H4 (cell line): ENCODE results near the gene CD53. TPM values are rescaled to one million over a fixed set of nuclear protein-coding genes. Genes with fewer than 3 reads are reported as not detected.

Experiments used
- DNase-seq: peaks from one replicate; pipeline ENCODE4 v3.0.0-alpha.2; 2015; ENCODE audit warnings: low spot score
- total RNA-seq: library from RNA; depleted of rRNA; stranded (reverse); fragments of >200 nt; shearing (Covaris generic); gene quantifications from 2 replicates; pipeline ENCODE4 v1.2.3, GENCODE V29; 2014

CD53 gene
- total RNA-seq, 1 experiment from 2014 or later, result 0.35 TPM

- DNase-seq, result no peak
Measured at GRCh38 chr1:110876748-110877341, 3.9 kb downstream of the CD53 start.

GRCh38 chr1:110877364-110877763, 4.4 kb downstream of the CD53 start:
- no peak for DNase-seq

GRCh38 chr1:110877776-110878175, 4.8 kb downstream of the CD53 start:
- no peak for DNase-seq

- DNase-seq, result no peak
Measured at GRCh38 chr1:110878591-110878990, 5.6 kb downstream of the CD53 start.

GRCh38 chr1:110878993-110879392, 6.0 kb downstream of the CD53 start:
- no peak for DNase-seq

- DNase-seq, result no peak
Measured at GRCh38 chr1:110879758-110880606, 7.0 kb downstream of the CD53 start.

- no peak for DNase-seq
Measured at GRCh38 chr1:110880708-110881374, 7.9 kb downstream of the CD53 start.

GRCh38 chr1:110888049-110888448, 15.1 kb downstream of the CD53 start:
- no peak for DNase-seq

- no peak for DNase-seq
Measured at GRCh38 chr1:110888641-110889040, 15.7 kb downstream of the CD53 start.

GRCh38 chr1:110890474-110891196, 17.7 kb downstream of the CD53 start:
- no peak for DNase-seq

- DNase-seq, result no peak
Measured at GRCh38 chr1:110893908-110894490, 21.1 kb downstream of the CD53 start.

GRCh38 chr1:110896090-110896489, 23.1 kb downstream of the CD53 start:
- DNase-seq, result no peak

GRCh38 chr1:110897681-110898080, 24.7 kb downstream of the CD53 start:
- DNase-seq, result no peak

- DNase-seq, result no peak
Measured at GRCh38 chr1:110898734-110899457, 25.9 kb downstream of the CD53 start.

- DNase-seq, result no peak
Measured at GRCh38 chr1:110899458-110899843, 26.5 kb downstream of the CD53 start.

GRCh38 chr1:110902820-110903463, 30.0 kb downstream of the CD53 start:
- DNase-seq, result no peak

GRCh38 chr1:110903853-110904500, 31.0 kb downstream of the CD53 start:
- DNase-seq, result no peak

GRCh38 chr1:110912784-110913183, 39.8 kb downstream of the CD53 start:
- no peak for DNase-seq

GRCh38 chr1:110914676-110915075, 41.7 kb downstream of the CD53 start:
- DNase-seq, result no peak

- DNase-seq, result no peak
Measured at GRCh38 chr1:110915804-110916203, 42.9 kb downstream of the CD53 start.
